ENCODE results near the gene CPEB4.

Gene CPEB4

GRCh38 chr5:173902334-173902733 is 14.2 kb downstream of the CPEB4 start:
- peaks cover 7 to 8% of the 10 kb centered on the region in 2 experiments for H3K36me3 ChIP-seq (ENCODE audit: control insufficient read depth in 1 of 2, insufficient read depth in 2 of 2, low read depth in 1 of 2, low read length in 2 of 2)
- no peak overlapping the region for H2AFZ ChIP-seq (ENCODE audit: low read depth, low read length)
- no peaks in the 10 kb centered on the region for H3K27me3 ChIP-seq (ENCODE audit: control insufficient read depth in 1 of 2, insufficient read depth in 1 of 2, low read length in 2 of 2)
- H2AK5ac ChIP-seq (ENCODE audit: low read length, severe bottlenecking): no peak overlapping the region
- H3K4me2 ChIP-seq (ENCODE audit: low read length, poor library complexity, severe bottlenecking): no peak overlapping the region
- H2BK12ac ChIP-seq (ENCODE audit: low read length in 2 of 2): no peak overlapping the region
- H3K18ac ChIP-seq (ENCODE audit: low read depth in 1 of 2, low read length in 2 of 2): no peak overlapping the region
- peaks cover 3% of the 10 kb centered on the region for H3K4me1 ChIP-seq (ENCODE audit: control insufficient read depth, insufficient read depth, low read depth, low read length)
- DNase-seq: no peak
- H3K14ac ChIP-seq (ENCODE audit: low read length in 2 of 2): no peak overlapping the region
- H3K23ac ChIP-seq (ENCODE audit: low read length in 2 of 2): no peak overlapping the region
- WGBS: no CpG with 5 or more reads among the region's 1 CpG
- no peaks in the 10 kb centered on the region for H3K9me3 ChIP-seq (ENCODE audit: control insufficient read depth, low read length)
- no peak overlapping the region for H3K4me3 ChIP-seq (ENCODE audit: insufficient read depth in 1 of 2, low read depth in 1 of 2, low read length in 2 of 2)
- no peak overlapping the region for H3K4ac ChIP-seq (ENCODE audit: low read depth in 1 of 2, low read length in 2 of 2)
- H4K91ac ChIP-seq (ENCODE audit: low read length): no peak overlapping the region
- H3K27ac ChIP-seq (ENCODE audit: low read length, poor library complexity, severe bottlenecking): no peak overlapping the region
- peaks cover 4% of the 10 kb centered on the region for H3K79me1 ChIP-seq (replicated peaks; ENCODE audit: low read length, poor library complexity, severe bottlenecking)
- H2BK5ac ChIP-seq (ENCODE audit: low read depth, low read length, poor library complexity, severe bottlenecking): no peak overlapping the region
- H4K8ac ChIP-seq (ENCODE audit: low read length): no peak overlapping the region
- H3K9ac ChIP-seq (ENCODE audit: low read length): no peak overlapping the region
- H2BK15ac ChIP-seq (ENCODE audit: low read depth, poor library complexity, severe bottlenecking): no peak overlapping the region
- no peak overlapping the region for H2BK120ac ChIP-seq (ENCODE audit: low read depth, low read length)

GRCh38 chr5:173902743-173903142 is 14.6 kb downstream of the CPEB4 start:
- Histone ChIP-seq H3K4me1 (ENCODE audit: control insufficient read depth, insufficient read depth, low read depth, low read length) (peaks cover 5% of the 10 kb centered on the region), H2BK120ac (ENCODE audit: low read depth, low read length) (no peak overlapping the region), H3K9ac (ENCODE audit: low read length) (no peak overlapping the region), H3K14ac (ENCODE audit: low read length in 2 of 2) (no peak overlapping the region), H4K91ac (ENCODE audit: low read length) (no peak overlapping the region), H4K8ac (ENCODE audit: low read length) (no peak overlapping the region), H3K27me3 (ENCODE audit: control insufficient read depth in 1 of 2, insufficient read depth in 1 of 2, low read length in 2 of 2) (no peaks in the 10 kb centered on the region), H3K27ac (ENCODE audit: low read length, poor library complexity, severe bottlenecking) (no peak overlapping the region), H3K79me1 (replicated peaks; ENCODE audit: low read length, poor library complexity, severe bottlenecking) (peaks cover 4% of the 10 kb centered on the region), H3K23ac (ENCODE audit: low read length in 2 of 2) (no peak overlapping the region), H3K4me3 (ENCODE audit: insufficient read depth in 1 of 2, low read depth in 1 of 2, low read length in 2 of 2) (no peak overlapping the region), H2BK5ac (ENCODE audit: low read depth, low read length, poor library complexity, severe bottlenecking) (no peak overlapping the region), H2BK12ac (ENCODE audit: low read length in 2 of 2) (no peak overlapping the region), H3K18ac (ENCODE audit: low read depth in 1 of 2, low read length in 2 of 2) (no peak overlapping the region), H3K4me2 (ENCODE audit: low read length, poor library complexity, severe bottlenecking) (no peak overlapping the region), H2AFZ (ENCODE audit: low read depth, low read length) (no peak overlapping the region), H2BK15ac (ENCODE audit: low read depth, poor library complexity, severe bottlenecking) (no peak overlapping the region), H3K9me3 (ENCODE audit: control insufficient read depth, low read length) (no peaks in the 10 kb centered on the region), H3K4ac (ENCODE audit: low read depth in 1 of 2, low read length in 2 of 2) (no peak overlapping the region), H2AK5ac (ENCODE audit: low read length, severe bottlenecking) (no peak overlapping the region), H3K36me3 (ENCODE audit: control insufficient read depth in 1 of 2, insufficient read depth in 2 of 2, low read depth in 1 of 2, low read length in 2 of 2) (peaks cover 7 to 8% of the 10 kb centered on the region in 2 experiments)
- no peak for DNase-seq

GRCh38 chr5:173903396-173904140 is 15.4 kb downstream of the CPEB4 start:
- no peak overlapping the region for H3K27ac ChIP-seq (ENCODE audit: low read length, poor library complexity, severe bottlenecking)
- H3K23ac ChIP-seq (ENCODE audit: low read length in 2 of 2): no peak overlapping the region
- peaks cover 5% of the 10 kb centered on the region for H3K4me1 ChIP-seq (ENCODE audit: control insufficient read depth, insufficient read depth, low read depth, low read length)
- H3K18ac ChIP-seq (ENCODE audit: low read depth in 1 of 2, low read length in 2 of 2): no peak overlapping the region
- no peak overlapping the region for H2BK15ac ChIP-seq (ENCODE audit: low read depth, poor library complexity, severe bottlenecking)
- no peak overlapping the region for H3K4me3 ChIP-seq (ENCODE audit: insufficient read depth in 1 of 2, low read depth in 1 of 2, low read length in 2 of 2)
- H3K4ac ChIP-seq (ENCODE audit: low read depth in 1 of 2, low read length in 2 of 2): no peak overlapping the region
- no peak overlapping the region for H4K91ac ChIP-seq (ENCODE audit: low read length)
- no peak overlapping the region for H3K4me2 ChIP-seq (ENCODE audit: low read length, poor library complexity, severe bottlenecking)
- H3K9ac ChIP-seq (ENCODE audit: low read length): no peak overlapping the region
- H3K27me3 ChIP-seq (ENCODE audit: control insufficient read depth in 1 of 2, insufficient read depth in 1 of 2, low read length in 2 of 2): no peaks in the 10 kb centered on the region
- WGBS: 95% methylated on average over 5 of the region's 5 CpGs
- no peak overlapping the region for H2BK5ac ChIP-seq (ENCODE audit: low read depth, low read length, poor library complexity, severe bottlenecking)
- no peaks in the 10 kb centered on the region for H3K9me3 ChIP-seq (ENCODE audit: control insufficient read depth, low read length)
- peaks cover 7 to 8% of the 10 kb centered on the region in 2 experiments for H3K36me3 ChIP-seq (ENCODE audit: control insufficient read depth in 1 of 2, insufficient read depth in 2 of 2, low read depth in 1 of 2, low read length in 2 of 2)
- H2AK5ac ChIP-seq (ENCODE audit: low read length, severe bottlenecking): no peak overlapping the region
- peaks cover 4% of the 10 kb centered on the region for H3K79me1 ChIP-seq (replicated peaks; ENCODE audit: low read length, poor library complexity, severe bottlenecking)
- no peak overlapping the region for H4K8ac ChIP-seq (ENCODE audit: low read length)
- H2BK120ac ChIP-seq (ENCODE audit: low read depth, low read length): no peak overlapping the region
- H3K14ac ChIP-seq (ENCODE audit: low read length in 2 of 2): no peak overlapping the region
- H2AFZ ChIP-seq (ENCODE audit: low read depth, low read length): no peak overlapping the region
- no peak overlapping the region for H2BK12ac ChIP-seq (ENCODE audit: low read length in 2 of 2)
- no peak for DNase-seq

GRCh38 chr5:173904151-173904550 is 16.0 kb downstream of the CPEB4 start:
- no peak overlapping the region for H4K91ac ChIP-seq (ENCODE audit: low read length)
- 100% methylated on average over 1 of the region's 1 CpG for WGBS
- H3K4me2 ChIP-seq (ENCODE audit: low read length, poor library complexity, severe bottlenecking): no peak overlapping the region
- no peak overlapping the region for H3K4ac ChIP-seq (ENCODE audit: low read depth in 1 of 2, low read length in 2 of 2)
- no peak overlapping the region for H3K23ac ChIP-seq (ENCODE audit: low read length in 2 of 2)
- H2AFZ ChIP-seq (ENCODE audit: low read depth, low read length): no peak overlapping the region
- peaks cover 7 to 8% of the 10 kb centered on the region in 2 experiments for H3K36me3 ChIP-seq (ENCODE audit: control insufficient read depth in 1 of 2, insufficient read depth in 2 of 2, low read depth in 1 of 2, low read length in 2 of 2)
- no peaks in the 10 kb centered on the region for H3K9me3 ChIP-seq (ENCODE audit: control insufficient read depth, low read length)
- H2BK12ac ChIP-seq (ENCODE audit: low read length in 2 of 2): no peak overlapping the region
- H3K4me3 ChIP-seq (ENCODE audit: insufficient read depth in 1 of 2, low read depth in 1 of 2, low read length in 2 of 2): no peak overlapping the region
- H2BK120ac ChIP-seq (ENCODE audit: low read depth, low read length): no peak overlapping the region
- DNase-seq: no peak
- H4K8ac ChIP-seq (ENCODE audit: low read length): no peak overlapping the region
- H3K9ac ChIP-seq (ENCODE audit: low read length): no peak overlapping the region
- peaks cover 4% of the 10 kb centered on the region for H3K79me1 ChIP-seq (replicated peaks; ENCODE audit: low read length, poor library complexity, severe bottlenecking)
- no peak overlapping the region for H3K18ac ChIP-seq (ENCODE audit: low read depth in 1 of 2, low read length in 2 of 2)
- no peak overlapping the region for H3K14ac ChIP-seq (ENCODE audit: low read length in 2 of 2)
- H2BK15ac ChIP-seq (ENCODE audit: low read depth, poor library complexity, severe bottlenecking): no peak overlapping the region
- peaks cover 4% of the 10 kb centered on the region for H3K4me1 ChIP-seq (ENCODE audit: control insufficient read depth, insufficient read depth, low read depth, low read length)
- no peak overlapping the region for H3K27ac ChIP-seq (ENCODE audit: low read length, poor library complexity, severe bottlenecking)
- no peaks in the 10 kb centered on the region for H3K27me3 ChIP-seq (ENCODE audit: control insufficient read depth in 1 of 2, insufficient read depth in 1 of 2, low read length in 2 of 2)
- no peak overlapping the region for H2AK5ac ChIP-seq (ENCODE audit: low read length, severe bottlenecking)
- no peak overlapping the region for H2BK5ac ChIP-seq (ENCODE audit: low read depth, low read length, poor library complexity, severe bottlenecking)
